Activated B cell treated with CpG ODN at 0.5 μM for 24 hours (primary cell): ENCODE results near the gene ZNF433. TPM values are rescaled to one million over a fixed set of nuclear protein-coding genes. Genes with fewer than 3 reads are reported as not detected.

Experiments used
- ATAC-seq: fragments of 200-7000 bp; cut with Tn5 transposase; one replicate; pipeline ENCODE4 v1.10.0; 2021; ENCODE audit warnings: low read depth, mild to moderate bottlenecking, moderate library complexity
- CTCF ChIA-PET: fragments of 350-600 bp; sonication (Branson Sonifier 250); formaldehyde crosslinking; loops from one replicate; lab custom pipeline; 2021; ENCODE audit warnings: antibody characterized with exemption; lab: Charles Lee
- POLR2A ChIA-PET: fragments of 350-600 bp; sonication (Branson Sonifier 250); formaldehyde crosslinking; loops from one replicate; lab custom pipeline; 2021; ENCODE audit warnings: antibody characterized with exemption; lab: Charles Lee
- DNase-seq: peaks from one replicate; pipeline ENCODE4 v3.0.0; 2022
- H3K27ac Mint-ChIP-seq: one replicate; pipeline ENCODE4 v1.8.0; 2020; ENCODE audit warnings: mixed read lengths
- H3K27me3 Mint-ChIP-seq: one replicate; pipeline ENCODE4 v1.8.0; 2021; ENCODE audit warnings: mixed read lengths
- H3K36me3 Mint-ChIP-seq: one replicate; pipeline ENCODE4 v1.8.0; 2021; ENCODE audit warnings: low read depth, mixed read lengths
- H3K4me1 Mint-ChIP-seq: one replicate; pipeline ENCODE4 v1.8.0; 2021; ENCODE audit warnings: mixed read lengths
- H3K4me3 Mint-ChIP-seq: one replicate; pipeline ENCODE4 v1.8.0; 2020; ENCODE audit warnings: mild to moderate bottlenecking, mixed read lengths
- H3K9me3 Mint-ChIP-seq: one replicate; pipeline ENCODE4 v1.8.0; 2020; ENCODE audit warnings: mixed read lengths
- intact Hi-C: fragments of 100-400 bp; cut with micrococcal nuclease; formaldehyde crosslinking; loops from one replicate; pipeline ENCODE4 v1.15.1; 2024
- total RNA-seq: library from RNA; stranded (reverse); gene quantifications from 2 replicates; pipeline ENCODE4 v1.2.3, GENCODE V29; 2022
- TF ChIP-seq, protein P1 (sequence below): fragments of 200-600 bp; IDR thresholded peaks from one replicate; pipeline ENCODE4 v1.8.0; 2022; ENCODE audit warnings: antibody characterized with exemption, mild to moderate bottlenecking

The ZNF433 gene
- total RNA-seq, 1 donor from 2014 or later = 8.6 TPM

DNA sequence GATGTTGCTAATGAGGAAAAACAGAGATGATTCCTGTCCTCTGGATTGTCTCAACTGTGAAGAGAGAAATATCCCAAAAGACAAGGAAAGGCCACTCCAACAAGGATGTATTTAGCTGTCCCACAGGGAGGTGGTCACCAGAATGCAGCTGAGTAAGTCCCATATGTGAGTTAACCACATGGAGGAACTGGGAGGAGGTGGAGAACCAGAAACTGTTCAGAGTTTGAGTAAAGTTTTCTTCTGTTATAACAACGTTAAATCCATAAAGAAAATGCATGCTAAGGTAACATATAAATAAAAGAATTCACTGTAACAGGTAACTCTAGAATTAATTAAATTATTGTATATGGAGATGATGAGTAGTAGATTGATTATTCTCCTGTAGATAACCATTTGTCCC, 65.3 kb downstream of the ZNF433 start:
- H3K27ac Mint-ChIP-seq = no peak overlapping the region
- TF ChIP-seq, protein P1, sequence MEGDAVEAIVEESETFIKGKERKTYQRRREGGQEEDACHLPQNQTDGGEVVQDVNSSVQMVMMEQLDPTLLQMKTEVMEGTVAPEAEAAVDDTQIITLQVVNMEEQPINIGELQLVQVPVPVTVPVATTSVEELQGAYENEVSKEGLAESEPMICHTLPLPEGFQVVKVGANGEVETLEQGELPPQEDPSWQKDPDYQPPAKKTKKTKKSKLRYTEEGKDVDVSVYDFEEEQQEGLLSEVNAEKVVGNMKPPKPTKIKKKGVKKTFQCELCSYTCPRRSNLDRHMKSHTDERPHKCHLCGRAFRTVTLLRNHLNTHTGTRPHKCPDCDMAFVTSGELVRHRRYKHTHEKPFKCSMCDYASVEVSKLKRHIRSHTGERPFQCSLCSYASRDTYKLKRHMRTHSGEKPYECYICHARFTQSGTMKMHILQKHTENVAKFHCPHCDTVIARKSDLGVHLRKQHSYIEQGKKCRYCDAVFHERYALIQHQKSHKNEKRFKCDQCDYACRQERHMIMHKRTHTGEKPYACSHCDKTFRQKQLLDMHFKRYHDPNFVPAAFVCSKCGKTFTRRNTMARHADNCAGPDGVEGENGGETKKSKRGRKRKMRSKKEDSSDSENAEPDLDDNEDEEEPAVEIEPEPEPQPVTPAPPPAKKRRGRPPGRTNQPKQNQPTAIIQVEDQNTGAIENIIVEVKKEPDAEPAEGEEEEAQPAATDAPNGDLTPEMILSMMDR = no peak
- intact Hi-C loops = no loop called here
- peaks cover 2% of the 10 kb centered on the region for H3K9me3 Mint-ChIP-seq
- no peak for ATAC-seq
- no peak for DNase-seq
- ChIA-PET CTCF (interaction anchor here (3.3 kb wide), 1 partner anchor 18 kb away, joined by 14 read pairs; no protein-coding TSS in a partner anchor), POLR2A (no interaction called here)
- no peaks in the 10 kb centered on the region for H3K27me3 Mint-ChIP-seq
- H3K4me1 Mint-ChIP-seq = peaks cover 12% of the 10 kb centered on the region
- no peak overlapping the region for H3K4me3 Mint-ChIP-seq
- peaks cover 18% of the 10 kb centered on the region for H3K36me3 Mint-ChIP-seq

DNA sequence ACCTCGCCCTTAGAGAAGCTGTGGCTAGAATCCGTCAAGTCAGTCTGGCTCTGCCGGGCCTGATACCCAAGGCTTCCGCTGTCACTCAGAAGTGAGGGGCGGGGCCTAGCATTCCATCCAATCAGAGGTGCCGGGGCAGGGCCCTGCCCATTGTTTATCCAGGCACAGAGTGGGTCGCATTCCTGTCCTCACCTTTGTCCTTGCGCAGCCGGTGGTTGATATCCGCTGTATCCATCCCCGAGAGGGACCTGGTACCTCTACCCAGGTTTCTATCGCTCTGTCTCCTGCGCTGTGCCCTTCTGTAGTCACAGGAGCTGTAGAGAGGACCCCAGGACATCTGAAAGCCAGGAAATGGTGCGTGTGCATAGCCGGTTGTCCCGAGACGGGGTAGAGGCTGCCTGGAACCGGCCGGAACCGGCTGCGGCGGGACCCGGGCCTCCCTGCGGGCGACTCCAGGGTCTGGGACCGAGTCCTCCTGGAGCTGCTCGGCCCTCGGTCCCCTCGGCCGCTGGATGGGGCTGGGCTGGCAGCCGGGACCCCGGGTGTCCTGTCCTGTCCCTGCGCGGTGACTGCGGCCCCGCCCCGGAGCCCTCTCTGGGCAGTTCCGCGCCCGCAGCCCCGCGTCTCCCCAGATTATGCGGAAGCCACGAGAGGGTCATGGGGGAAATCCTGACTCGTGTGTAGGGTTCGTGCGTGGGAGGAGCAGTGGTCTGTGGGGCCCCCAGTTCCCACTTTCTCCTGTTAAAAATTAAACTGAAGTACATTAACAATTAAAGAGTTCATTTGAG, 70.4 kb downstream of the ZNF433 start, which contains the start of gene ZNF763:
ZNF763 (plus strand) TSS at position 183 of the 788 bp plus-strand sequence; CDS start at position 352, 169 bp downstream.
- H3K9me3 Mint-ChIP-seq = no peaks in the 10 kb centered on the region
- ChIA-PET POLR2A (interaction anchor here (0.6 to 3.8 kb wide), 18 partner anchors 25 to 573 kb away, joined by 3 to 96 read pairs (median 6); partner anchors contain the start of genes ZNF136, ZNF20, ZNF433 and ZNF44), CTCF (interaction anchor here (0.7 to 4.0 kb wide), 13 partner anchors 16 to 532 kb away, joined by 3 to 66 read pairs (median 6); partner anchors contain the start of genes ZNF20, ZNF491, ZNF700 and ZNF844)
- TF ChIP-seq, protein P1 = no peak
- DNase-seq (peak; percentile 79), ATAC-seq (peak; percentile 92)
- intact Hi-C loops = loop anchor here (1.0 kb wide), 6 partner anchors 23 to 329 kb away; partner anchors contain the start of genes ZNF20, ZNF44, ZNF700 and ZNF878
- no peaks in the 10 kb centered on the region for H3K27me3 Mint-ChIP-seq
- peaks cover 9% of the 10 kb centered on the region for H3K36me3 Mint-ChIP-seq
- H3K4me3 Mint-ChIP-seq = peak within 1 kb of the TSS; percentile 93
- peaks cover 26% of the 10 kb centered on the region for H3K4me1 Mint-ChIP-seq
- peak within 1 kb of the TSS; percentile 97 for H3K27ac Mint-ChIP-seq

Other genes with a start within 250 kb of the ZNF433 start
- gene ZNF491, start 237.2 kb downstream of the ZNF433 start, total RNA-seq = 1.4 and 1.7 TPM in 2 replicates
- 17.7 and 18.5 TPM in 2 replicates for gene ZNF440, start 221.4 kb downstream of the ZNF433 start, total RNA-seq
- gene ZNF439, start 187.0 kb downstream of the ZNF433 start, total RNA-seq = 19.9 and 22.8 TPM in 2 replicates
- gene ZNF69, start 147.9 kb downstream of the ZNF433 start, total RNA-seq = 2.1 and 2.3 TPM in 2 replicates
- gene ZNF700, start 110.6 kb downstream of the ZNF433 start, total RNA-seq = 24.5 and 33.1 TPM in 2 replicates
- gene ZNF763, start 70.6 kb downstream of the ZNF433 start, total RNA-seq = 9.8 and 10.0 TPM in 2 replicates
- gene ZNF878, start 17.3 kb upstream of the ZNF433 start, total RNA-seq = 1.2 and 1.6 TPM in 2 replicates
- 24.8 and 27.7 TPM in 2 replicates for gene ZNF844, start 29.1 kb upstream of the ZNF433 start, total RNA-seq
- gene ZNF20, start 104.7 kb upstream of the ZNF433 start, total RNA-seq = 4.2 and 8.5 TPM in 2 replicates
- gene ZNF625, start 121.1 kb upstream of the ZNF433 start, total RNA-seq = 6.5 and 8.1 TPM in 2 replicates
- 20.4 and 24.6 TPM in 2 replicates for gene ZNF136, start 127.4 kb upstream of the ZNF433 start, total RNA-seq